Heart left ventricle (tissue), 13 donors: ENCODE measurements around the gene APOB.

Experiments used
- CTCF ChIP-seq, 12 donors: fragments of 200-600 bp; sonication (generic) in 4 of 12; IDR thresholded peaks; one replicate each; pipeline versions ENCODE4 v1.5.0 to v1.8.0; 2018 to 2022; ENCODE audit warnings: antibody characterized with exemption in 12 of 12, mild to moderate bottlenecking in 5 of 12
- POLR2A ChIP-seq, 2 donors: fragments of 450-650 bp; IDR thresholded peaks; one replicate each; pipeline ENCODE4 v1.6.1; 2017; ENCODE audit warnings: antibody characterized with exemption in 2 of 2, mild to moderate bottlenecking in 2 of 2, moderate library complexity in 2 of 2
- donor health status: ischemic (EF 13 %, LVEDD 7.1; RV severe dilation, severe dysfunction).
- donor health status: DM: no; HTN: yes; CAD: no.
- donor health status: DM: no; HTN: no; CAD: no.
- donor health status: ischemic (EF 25% LVEDD 6.9; RV normal size, moderate dysfunction).
- donor health status: ischemic (EF 25% LVEDD 5.7; RV mildly dilated, moderate dysfunction).
- donor health status: ischemic (EF 35%, LVEDD 5.7; RV mildly dilated, moderate dysfunction).
- donor health status: nonischemic (EF 11% LVEDD 7.7; RV severe dilation, severe dysfunction).
- donor health status: DM: yes; HTN: yes; CAD: no.
- donor health status: PGD.
- donor health status: ischemic (EF 29% LVEDD 5.4; RV normal size, mild dysfunction).
- donor health status: nonischemic (EF 23%, LVEDD 6.1; RV moderate dilation, normal function).

GRCh38 chr2:20957788-20958525, 85.9 kb downstream of the APOB start:
- TF ChIP-seq CTCF (IDR thresholded peaks at IDR 0.05) (no peak), POLR2A (IDR thresholded peaks at IDR 0.05) (no peak)
